Omental fat pad (tissue), 4 donors: ENCODE measurements around the gene SLC4A1AP. TPM values are rescaled to one million over a fixed set of nuclear protein-coding genes. Genes with fewer than 3 reads are reported as not detected.

ENCODE experiments used
- ATAC-seq: fragments of 150-250 bp; one replicate; pipeline ENCODE4 v1.9.1; 2016; ENCODE audit warnings: mild to moderate bottlenecking, moderate library complexity; ENCODE audit not compliant: low FRiP score
- DNase-seq: peaks from one replicate; pipeline ENCODE4 v3.0.0-alpha.2; 2019; ENCODE audit warnings: low spot score
- total RNA-seq, 4 donors: library from RNA; depleted of rRNA; stranded (reverse); fragments of >200 nt; gene quantifications; one replicate each; pipeline ENCODE4 v1.1.0, GENCODE V29; 2016
- TF ChIP-seq, protein P1 (sequence below), 3 donors: fragments of 450-650 bp; IDR thresholded peaks; one replicate each; pipeline ENCODE4 v1.5.1; 2016 to 2017; ENCODE audit warnings: antibody characterized with exemption in 3 of 3, mild to moderate bottlenecking in 3 of 3, moderate library complexity in 2 of 3

The SLC4A1AP gene
- total RNA-seq, 4 donors from 2014 or later: 16.1 to 24.1 (median 20.4) TPM

DNA sequence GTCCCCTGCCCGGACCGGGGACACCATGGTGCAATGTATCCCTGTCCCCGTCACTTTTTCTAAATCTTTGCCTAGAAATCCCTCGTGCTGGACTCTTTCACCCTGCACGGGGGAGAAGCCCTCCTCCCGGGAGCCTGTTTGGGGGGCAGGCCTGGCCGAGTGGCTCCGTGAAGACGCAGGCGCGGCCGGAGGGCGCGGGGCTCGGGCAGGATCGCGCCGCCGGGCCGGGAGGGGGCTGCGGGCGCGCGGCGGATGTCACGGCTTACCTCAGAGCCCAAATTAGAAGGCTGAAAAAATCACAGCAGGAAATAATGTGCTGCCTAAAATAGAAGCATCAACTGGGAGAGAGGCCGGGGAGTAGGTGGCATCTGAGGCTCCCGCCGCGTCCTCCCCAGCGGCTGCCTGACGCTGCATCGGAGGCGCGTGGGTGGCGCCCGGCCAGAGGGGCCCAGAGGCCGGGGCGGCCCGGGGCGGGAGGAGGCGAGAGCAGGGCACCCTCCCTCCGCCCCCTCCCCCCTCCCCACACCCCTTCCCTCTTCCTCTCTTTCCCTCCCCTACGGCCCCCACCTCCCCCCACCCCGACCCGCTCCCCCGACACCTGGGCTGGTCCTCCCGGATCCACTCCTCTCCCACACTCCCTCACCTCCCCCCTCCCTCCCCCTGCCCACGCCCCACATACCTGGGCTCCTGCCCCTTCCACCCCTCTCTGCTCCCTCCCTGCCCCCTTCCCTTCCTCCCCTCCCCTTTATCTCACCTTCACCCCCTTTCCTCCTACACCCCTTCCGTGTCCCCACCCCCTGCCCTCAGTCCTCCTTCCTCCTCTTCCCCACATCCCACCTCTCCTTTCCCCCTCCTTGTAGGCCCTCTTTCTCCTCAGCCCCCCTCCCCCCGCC, 51.9 kb downstream of the SLC4A1AP start:
- DNase-seq (no peak), ATAC-seq (peak; percentile 45)
- TF ChIP-seq, protein P1, sequence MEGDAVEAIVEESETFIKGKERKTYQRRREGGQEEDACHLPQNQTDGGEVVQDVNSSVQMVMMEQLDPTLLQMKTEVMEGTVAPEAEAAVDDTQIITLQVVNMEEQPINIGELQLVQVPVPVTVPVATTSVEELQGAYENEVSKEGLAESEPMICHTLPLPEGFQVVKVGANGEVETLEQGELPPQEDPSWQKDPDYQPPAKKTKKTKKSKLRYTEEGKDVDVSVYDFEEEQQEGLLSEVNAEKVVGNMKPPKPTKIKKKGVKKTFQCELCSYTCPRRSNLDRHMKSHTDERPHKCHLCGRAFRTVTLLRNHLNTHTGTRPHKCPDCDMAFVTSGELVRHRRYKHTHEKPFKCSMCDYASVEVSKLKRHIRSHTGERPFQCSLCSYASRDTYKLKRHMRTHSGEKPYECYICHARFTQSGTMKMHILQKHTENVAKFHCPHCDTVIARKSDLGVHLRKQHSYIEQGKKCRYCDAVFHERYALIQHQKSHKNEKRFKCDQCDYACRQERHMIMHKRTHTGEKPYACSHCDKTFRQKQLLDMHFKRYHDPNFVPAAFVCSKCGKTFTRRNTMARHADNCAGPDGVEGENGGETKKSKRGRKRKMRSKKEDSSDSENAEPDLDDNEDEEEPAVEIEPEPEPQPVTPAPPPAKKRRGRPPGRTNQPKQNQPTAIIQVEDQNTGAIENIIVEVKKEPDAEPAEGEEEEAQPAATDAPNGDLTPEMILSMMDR (IDR thresholded peaks at IDR 0.05): no peak

DNA sequence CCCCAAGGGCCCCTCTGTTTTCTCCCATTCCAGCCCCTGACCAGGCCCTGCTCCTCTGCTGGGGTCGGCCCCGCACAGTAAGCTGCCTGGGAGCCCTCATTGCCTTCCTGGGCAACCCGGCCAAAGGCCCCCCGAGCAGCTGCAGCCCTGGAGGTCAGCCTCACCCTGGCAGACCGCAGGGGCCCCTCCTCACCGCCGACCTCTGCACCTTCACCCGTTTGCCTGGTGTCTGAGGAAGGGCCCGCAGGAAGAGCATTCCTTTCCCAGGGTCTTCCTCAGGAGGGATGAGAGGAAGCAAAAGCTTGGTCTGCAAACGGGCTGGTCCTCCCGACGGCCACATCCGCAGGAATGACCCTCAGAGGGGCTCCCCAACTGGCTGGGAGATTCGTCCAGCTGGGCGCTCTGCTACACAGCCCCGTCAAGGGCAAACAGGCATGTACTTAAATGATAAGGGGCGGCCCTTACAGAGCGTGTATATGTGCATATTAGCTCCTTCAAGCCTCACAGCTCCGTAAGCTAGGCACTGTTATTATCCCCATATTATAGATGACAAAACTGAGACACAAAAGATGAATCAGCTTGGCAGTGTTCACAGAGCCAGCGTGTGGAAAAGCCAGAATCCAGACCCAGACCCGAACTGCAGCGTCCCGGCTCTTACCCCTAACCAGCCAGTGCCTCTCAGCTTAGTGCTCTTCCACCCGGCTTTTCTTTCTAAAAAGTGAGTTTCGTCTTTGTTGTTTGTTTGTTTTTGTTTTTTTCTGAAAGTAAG, 52.8 kb downstream of the SLC4A1AP start:
- DNase-seq (no peak), ATAC-seq (no peak)

DNA sequence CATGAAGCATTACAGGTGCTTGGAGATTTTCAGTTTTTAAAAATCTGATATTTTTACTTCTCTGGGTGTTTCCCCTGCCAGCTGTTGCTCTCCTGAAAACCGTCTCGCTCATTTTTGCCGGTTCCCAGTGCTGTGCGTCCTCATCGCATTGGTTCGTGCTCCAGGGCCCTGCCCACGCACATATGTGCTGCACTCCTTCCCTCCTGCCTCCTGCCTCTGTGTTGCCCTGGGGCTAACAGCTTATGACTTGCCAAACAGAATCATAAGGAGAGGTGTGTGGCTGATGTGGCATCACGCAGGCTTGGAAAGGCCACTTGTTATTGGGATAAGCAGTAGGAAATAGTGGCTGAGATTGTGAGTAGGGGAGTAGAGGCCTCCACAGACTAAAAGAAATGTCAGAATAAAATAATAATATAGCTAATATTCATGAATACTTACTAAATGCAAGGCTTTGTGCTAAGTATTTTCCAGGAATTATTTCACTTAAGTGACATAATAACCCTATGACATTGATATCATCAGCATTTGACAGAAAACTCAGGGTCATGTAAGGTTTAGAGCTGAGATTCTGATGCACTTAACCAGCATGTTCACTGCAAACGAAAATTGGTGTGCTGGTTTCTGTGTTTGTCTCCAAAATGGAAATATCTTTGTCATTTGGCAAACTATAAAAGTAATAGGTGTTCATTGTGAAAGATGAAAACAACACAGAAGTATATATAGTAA, 53.5 kb downstream of the SLC4A1AP start:
- ATAC-seq: peak; percentile 52
- DNase-seq: no peak

More for the DNA sequence above, 52.8 kb downstream of the SLC4A1AP start:
- TF ChIP-seq, protein P1 (IDR thresholded peaks at IDR 0.05): no peak

DNA sequence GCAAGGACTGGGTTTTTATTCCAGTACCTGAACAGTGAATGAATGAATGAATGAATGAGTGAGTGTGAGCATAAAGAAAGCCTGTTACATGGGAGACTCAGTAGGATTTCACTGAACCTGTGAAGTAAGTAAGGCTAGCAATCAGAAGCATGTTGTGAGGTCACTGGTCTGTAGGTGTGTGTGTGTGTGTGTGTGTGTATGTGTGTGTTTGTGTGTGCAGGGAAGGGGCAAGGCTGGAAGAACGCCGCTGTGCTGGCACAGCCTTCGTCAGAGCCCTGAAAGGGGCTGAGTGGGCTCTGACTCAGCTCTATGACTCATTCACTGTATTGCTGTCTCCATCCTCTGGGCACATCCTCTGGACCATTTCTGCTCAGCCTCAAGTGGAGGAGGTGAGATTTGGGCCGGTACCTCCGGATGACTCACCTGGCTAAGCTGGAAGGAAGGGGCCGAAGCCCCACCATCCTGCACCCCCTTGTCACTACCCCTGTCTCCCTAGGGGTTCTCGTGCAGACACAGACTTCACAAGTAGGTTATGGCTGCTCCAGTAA, 56.4 kb downstream of the SLC4A1AP start:
- TF ChIP-seq, protein P1 (IDR thresholded peaks at IDR 0.05): no peak
- ATAC-seq (peak; percentile 91), DNase-seq (no peak)

More for the DNA sequence above, 53.5 kb downstream of the SLC4A1AP start:
- TF ChIP-seq, protein P1 (IDR thresholded peaks at IDR 0.05): no peak

DNA sequence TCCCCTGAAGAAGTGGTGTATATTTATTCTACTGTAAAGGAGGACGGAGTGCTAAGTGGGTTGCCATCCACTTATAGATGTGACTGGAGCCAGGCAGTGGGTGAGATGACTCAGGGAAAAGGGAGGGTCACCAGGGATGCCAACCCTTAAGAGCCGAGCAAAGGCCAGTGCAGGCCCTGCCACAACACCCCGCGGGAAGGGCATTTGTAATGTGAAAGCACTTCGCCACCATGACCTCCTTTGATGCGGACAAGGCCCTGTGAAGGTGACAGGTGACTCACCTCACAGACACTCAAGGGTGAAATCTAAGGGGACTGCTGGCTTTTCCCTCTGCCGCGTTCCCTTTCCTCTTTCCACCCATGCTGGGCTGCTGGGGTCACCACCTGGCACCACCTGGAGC, 57.6 kb downstream of the SLC4A1AP start:
- ATAC-seq: no peak
- TF ChIP-seq, protein P1 (IDR thresholded peaks at IDR 0.05): no peak
- DNase-seq: no peak

DNA sequence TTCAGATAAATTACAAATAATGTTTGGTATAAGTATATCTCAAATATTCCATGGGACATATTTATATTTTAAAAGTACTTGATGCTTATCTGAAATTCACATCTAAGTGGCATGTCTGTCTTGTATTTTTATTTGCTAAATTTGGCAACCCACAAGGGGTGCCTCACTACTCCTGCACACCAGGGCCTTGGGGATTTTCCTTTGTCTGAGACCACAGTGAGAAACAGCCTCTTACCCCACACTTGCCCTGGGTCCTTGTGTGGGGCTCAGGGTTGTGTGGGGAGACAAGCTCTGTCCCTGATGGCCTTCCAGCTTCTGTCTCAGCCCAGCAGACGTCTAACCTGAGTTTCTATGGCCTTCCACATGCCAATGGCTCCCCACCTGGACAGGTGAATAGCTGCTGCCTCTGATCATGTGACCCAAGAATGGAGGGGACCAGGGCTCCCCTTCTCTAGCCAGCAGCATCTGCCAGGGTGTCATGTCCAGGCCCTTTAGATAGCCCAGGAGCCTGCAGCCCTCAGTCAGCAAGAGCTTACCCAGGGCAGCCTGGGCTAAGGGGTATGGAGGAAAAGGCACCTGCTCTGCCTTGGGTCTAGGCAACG, 58.3 kb downstream of the SLC4A1AP start:
- DNase-seq: no peak
- TF ChIP-seq, protein P1 (IDR thresholded peaks at IDR 0.05): no peak
- ATAC-seq: no peak
